Measurements from ENCODE around the gene CASZ1.

CASZ1 gene

GRCh38 chr1:10775763-10776162 is 20.7 kb downstream of the CASZ1 start:
- DNase-seq, result no peak

DNA sequence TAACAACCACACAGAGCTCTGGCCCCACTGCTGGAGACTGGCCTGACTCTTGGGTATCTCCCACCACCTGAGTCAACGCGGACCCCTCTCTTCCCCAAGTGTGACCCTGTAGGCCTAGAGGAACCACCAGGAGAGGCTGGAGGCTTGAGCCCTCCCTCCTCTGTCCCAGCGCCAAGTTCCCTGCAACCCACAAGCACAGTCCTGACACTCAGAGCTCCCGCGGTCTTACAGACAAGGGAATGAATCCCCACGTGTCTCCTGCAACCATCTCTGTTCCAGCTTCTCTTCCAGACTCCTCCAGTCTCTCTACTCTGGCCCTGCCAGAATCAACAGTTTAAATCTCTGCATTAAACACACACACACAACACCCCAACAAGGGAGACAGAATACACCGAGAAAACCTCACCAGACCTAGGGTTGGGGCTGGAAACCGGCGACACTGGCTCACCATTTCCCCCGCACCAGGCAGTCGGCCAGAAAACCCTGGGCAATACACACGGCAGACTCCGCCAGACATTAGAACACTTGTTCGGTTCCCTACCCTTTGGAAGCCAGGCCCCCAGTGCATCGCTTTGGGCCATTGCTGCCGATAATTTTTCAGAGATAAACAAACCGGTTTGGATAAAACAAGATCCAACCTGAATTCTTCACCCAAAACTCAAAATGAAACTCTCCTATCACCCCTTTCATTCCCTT is 21.7 kb downstream of the CASZ1 start:
- DNase-seq, result no peak

- no peak for DNase-seq
Observed at GRCh38 chr1:10773851-10774614, 22.4 kb downstream of the CASZ1 start.

DNA sequence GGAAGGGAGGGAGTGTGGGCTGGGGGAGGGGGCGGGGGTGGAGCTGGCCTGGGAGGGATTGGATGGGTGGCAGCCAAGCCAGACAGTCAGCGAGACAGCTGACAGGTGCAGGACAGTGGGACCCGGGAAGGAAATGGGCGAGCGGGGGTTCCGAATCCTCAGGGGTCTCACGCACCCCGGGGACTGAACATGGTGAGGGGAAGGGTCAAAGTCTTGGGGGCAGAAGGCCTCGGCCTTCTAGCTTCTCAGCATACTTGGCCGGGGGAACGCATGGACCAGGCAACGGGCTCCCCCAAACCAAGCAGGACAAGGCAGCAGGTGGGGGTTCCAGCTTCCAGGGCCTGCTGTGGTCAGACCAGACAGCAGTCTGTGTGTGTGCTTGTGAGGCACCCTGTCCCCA is 23.1 kb downstream of the CASZ1 start:
- DNase-seq, result peak; percentile 38

- no peak for DNase-seq
Observed at GRCh38 chr1:10772711-10773110, 23.7 kb downstream of the CASZ1 start.

DNA sequence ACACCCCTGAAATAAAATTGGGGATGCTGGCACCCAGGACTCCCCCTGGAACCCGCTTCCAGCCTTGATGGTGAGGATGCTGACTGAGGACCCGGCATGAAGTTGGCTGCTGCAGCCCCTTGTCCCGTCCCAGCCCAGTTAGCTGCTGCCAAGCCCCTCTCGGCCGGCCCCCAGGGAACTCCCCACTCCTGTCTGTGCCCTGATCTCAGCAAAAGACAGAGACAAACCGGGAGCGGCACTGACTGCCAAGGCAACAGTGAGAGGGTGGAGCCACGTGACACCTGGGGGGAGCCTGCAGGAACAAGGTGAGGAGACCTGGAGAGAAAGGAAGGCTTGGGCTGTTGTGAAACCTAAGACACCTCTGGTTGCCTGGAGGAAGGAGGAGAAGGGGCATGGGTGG is 24.7 kb downstream of the CASZ1 start:
- peak; percentile 22 for DNase-seq

- no peak for DNase-seq
Observed at GRCh38 chr1:10768552-10768951, 27.9 kb downstream of the CASZ1 start.

DNA sequence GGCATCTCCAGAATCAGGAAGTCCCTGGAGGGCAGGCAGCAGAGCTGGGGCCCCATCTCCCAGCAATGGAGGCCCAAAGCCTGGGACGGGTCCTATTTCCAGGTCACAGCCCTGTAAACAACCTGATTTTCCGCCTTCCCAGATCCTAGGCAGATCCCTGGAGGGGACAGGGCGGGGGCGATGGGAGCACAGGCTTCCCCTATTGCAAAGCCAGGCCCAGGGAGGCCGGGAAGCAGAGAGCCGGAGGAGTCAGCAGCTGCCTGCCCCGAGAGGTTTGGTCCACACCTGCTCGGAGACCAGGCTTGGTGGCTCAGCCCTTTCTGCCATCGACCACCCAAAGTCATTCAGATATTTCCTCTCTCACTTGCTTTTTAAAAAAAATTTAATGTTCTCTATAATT is 29.2 kb downstream of the CASZ1 start:
- DNase-seq, result no peak

- DNase-seq, result peak; percentile 92
Observed at GRCh38 chr1:10765734-10766478, 30.5 kb downstream of the CASZ1 start.

DNA sequence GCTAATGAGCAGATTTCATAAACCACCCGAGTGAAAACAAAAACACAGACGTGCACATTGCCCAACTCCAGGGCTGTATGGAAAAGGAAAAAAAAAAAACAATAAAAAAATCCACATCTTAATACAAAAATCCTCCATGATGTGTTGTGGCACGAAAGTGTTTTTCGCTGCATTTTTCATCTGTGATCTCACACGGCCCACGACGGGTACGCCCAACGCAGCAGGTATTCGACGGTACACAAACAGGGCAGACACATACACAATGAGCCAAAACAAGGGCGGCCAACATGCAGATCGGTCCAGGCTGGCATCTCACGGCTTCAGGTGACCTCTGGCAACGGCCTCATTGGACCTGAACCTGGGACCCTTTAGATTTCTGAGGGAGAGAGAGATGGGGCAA is 31.1 kb downstream of the CASZ1 start:
- no peak for DNase-seq

DNA sequence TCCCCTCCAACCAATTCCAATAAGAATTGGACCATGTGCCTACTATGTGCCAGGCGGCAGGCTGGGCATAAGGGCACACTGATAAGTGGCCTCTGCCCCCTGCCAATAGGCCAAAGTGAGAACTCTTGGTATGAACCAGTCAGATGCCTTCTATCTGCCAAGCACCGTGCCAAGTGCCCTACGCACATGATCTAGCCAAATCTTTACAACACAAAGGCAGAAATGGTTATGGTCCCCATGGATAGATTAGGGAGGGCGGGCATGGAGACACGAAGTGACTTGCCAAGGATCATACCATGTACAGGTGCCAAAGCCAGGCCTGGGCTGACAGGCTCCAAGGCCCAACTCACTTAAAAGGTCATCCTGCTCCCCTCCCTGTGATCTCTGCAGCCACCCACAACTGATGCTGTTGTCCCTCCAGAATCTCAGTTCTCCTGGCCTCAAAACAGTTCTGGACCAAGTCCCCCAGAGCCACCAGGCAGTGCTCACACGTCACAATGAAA is 32.1 kb downstream of the CASZ1 start:
- no peak for DNase-seq

DNA sequence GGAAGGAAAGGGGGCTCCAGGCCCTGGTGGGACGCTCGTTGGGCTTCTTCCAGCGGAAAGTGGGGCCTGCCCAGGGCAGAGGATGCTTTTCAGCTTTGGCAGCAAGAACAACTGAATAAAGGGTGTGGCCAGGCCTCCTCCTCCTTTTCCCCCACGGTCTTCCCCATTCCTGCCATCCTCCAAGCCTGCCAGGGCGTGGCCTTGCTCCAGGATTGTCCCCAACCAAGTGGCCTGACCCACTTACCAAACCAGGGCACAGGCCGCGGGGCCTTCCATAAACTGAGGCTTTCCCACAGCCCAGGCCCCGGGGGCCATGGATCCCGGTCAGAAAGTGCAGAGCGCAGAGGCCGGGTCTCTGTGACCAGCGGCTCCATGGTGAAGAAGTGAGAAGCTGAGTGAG is 33.6 kb downstream of the CASZ1 start:
- no peak for DNase-seq

DNA sequence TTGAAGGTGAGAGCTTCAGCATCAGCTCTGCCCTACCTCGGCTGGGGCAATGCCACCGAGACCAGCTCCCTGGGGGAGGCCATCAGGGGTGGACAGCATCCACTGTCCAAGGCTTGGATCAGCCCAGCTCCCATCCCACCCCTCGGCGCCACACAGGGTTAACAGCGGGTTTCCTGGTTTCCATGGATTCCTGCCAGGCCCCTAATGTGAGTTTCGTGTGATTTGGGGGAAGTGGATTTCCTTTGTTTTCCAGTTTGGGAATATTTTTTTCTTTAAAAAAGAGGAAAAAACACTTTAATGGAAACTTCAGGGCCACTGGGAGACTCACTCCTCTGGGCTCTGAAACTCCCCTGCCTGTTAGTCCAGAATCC is 34.3 kb downstream of the CASZ1 start:
- no peak for DNase-seq

DNA sequence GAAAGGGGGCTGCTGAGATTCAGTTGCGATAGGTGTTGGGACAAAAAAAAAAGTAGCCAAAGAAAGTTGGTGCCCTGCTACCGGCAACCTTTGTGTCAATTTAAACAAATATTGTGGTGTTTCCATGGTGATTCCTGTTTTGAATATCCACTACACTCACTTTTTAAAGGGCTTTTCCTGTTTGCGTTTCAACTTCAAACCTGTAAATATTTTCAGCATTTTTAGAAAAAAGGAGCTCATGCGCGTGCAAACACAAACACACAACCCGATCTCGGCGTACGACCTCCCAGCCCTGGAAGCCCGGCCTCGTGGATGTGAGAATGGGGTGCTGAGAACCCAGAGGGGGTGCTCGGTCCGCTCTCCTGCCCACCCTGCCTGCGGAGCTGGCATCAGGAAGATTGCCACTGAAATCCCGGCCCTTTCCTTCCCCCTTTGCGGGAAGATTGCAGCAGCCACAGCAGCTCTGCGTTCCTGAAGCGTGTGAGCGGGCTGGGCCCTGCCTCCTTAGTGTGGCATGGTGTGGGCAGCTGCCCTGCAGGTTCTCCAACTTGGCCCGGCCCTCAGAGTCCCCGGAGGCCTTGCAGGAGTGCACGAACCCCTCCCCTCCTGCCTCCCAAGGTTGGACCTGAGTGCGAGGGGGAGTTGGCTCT is 34.8 kb downstream of the CASZ1 start:
- no peak for DNase-seq

DNA sequence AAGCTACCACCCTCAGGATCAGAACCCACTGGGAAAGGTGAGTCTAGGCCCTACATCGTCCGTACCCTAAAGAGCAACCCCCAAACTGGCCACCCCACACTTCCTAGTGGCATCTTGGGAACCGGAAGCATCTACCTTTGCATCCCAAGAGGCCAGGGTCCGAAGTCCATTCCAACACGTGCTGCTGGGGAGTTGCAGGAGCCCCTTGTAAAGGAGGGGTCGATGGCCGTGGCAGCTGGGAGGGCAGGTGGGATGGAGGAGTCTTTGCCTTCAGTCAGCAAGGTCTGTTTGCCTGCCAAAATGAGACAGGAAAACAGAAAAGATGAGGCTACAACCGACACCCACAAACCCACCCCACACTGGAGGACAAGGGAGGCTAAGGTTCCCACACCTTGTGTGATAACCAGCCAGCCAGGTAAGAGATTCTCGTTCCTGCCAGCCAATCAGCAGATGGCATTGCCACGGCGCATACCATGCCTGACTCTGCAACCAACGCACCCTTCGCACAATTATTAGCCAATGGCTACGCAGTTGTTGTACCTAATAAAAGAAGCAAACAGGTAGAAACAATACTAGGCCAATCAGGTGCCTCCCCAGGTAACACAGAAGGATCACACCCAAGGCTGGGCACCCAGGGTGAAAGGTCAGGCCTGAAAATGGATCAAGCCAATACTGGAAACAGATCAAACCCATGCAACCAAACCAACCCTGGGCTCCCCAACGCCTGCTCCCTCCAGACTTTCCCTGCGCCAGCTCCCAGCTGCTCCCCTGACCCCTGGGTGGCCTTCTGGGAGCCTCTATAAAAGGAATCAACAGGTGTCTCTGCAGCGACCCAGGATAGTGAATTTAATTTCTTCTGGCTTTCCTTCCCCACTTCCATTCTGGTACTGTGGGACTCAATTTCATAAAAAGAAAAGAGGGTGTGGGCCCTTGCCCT is 35.6 kb downstream of the CASZ1 start:
- DNase-seq, result no peak

DNA sequence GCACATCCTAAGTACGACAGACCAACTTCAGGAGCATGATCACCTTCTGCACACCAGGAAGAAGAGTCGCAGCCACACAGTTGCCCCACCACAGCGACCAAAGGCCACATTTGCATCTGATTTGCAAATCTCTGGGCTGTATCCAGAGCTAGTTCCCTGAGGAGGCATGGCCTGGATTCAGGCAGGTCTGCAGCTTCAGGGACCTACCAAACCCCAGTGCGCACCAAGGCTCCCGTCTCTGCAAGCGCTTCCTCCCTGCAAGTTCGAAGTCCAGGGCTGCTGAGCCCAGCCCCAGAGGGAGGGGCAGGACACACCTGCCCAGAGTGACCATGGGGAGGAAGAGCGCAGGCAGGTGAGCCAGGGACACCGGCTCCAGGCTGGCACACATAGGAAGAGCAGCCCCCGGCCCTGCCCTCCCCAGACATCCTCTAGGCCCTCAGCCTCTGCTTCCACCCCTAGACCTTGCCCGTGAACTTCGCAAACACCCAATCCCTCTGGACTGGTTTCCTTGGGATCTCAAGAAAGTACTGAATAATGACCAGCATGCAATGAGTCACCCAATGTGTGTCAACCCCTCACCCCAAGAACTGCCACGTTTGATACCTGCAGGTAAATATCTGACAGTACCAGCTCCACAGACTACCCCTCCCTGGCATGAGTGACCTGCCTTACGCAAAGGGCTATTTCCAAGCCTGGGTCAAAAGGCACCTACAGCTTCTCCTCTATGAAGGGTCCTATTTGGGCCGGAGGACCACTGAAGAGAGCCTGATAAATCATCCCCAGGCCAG is 36.8 kb downstream of the CASZ1 start:
- DNase-seq, result no peak

DNA sequence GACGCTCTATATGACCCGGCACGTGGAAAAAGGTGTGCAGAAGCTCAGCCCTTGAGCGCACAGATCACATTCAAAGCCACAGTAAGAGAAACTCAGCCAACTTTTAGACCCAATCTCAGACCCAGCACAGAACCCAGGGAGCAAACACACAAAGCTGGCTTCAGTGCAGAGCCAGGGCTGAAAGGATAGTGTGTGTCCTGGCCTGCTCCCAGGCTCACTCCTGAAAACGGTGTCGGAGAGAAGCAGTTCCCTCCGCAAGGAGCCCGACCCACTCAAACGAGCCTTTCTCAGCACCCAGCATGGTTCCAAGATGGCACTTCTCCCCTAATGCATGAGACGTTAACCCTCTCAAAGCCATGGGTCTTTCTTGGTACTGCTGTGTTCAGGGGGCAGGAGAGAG is 39.6 kb downstream of the CASZ1 start:
- DNase-seq, result no peak

GRCh38 chr1:10755970-10756521 is 40.4 kb downstream of the CASZ1 start:
- DNase-seq, result peak; percentile 47

GRCh38 chr1:10754568-10755329 is 41.7 kb downstream of the CASZ1 start:
- DNase-seq, result no peak

GRCh38 chr1:10753299-10753698 is 43.1 kb downstream of the CASZ1 start:
- DNase-seq, result no peak
